Measurements from ENCODE around the gene B3GNT2. TPM values are rescaled to one million over a fixed set of nuclear protein-coding genes. Genes with fewer than 3 reads are reported as not detected.

Gene B3GNT2
- polyA plus RNA-seq, 1 of the 3 experiments (the other 2 are of a cell fraction): 6.3 TPM

DNA sequence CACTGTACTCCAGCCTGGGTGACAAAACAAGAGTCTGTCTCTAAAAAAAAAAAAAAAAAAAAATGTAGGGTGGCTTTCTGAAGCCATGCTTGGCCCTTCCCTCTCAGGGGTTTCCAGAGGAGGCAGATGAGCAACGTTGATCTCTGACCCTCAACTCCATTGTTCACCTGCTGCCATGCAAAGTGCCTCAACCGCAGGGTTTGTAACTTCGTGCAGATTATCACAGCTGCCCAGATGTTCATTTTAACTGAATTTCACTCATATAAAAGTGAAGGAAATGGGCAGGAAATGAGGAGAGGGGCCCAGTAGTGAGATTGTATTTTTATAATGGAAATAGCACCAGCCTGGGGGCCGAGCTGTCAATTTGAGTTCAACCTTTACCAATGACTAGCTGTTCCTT, 14.9 kb upstream of the B3GNT2 start:
- no peaks in the 10 kb centered on the region for H3K9me2 ChIP-seq
- TF ChIP-seq TEAD4 (IDR thresholded peaks at IDR 0.05; ENCODE audit: borderline replicate concordance, insufficient read depth) (no peak), RXRA (IDR thresholded peaks at IDR 0.05; ENCODE audit: borderline replicate concordance, low read depth) (no peak), JUND (IDR thresholded peaks at IDR 0.05) (no peak), SIN3A (IDR thresholded peaks at IDR 0.05; ENCODE audit: borderline replicate concordance, low read depth, low read length) (no peak), ELF1 (IDR thresholded peaks at IDR 0.05) (no peak), EP300 (IDR thresholded peaks at IDR 0.05; ENCODE audit: borderline replicate concordance in 1 of 2, low read depth in 1 of 2, low read length in 1 of 2) (no peak), MEF2A (IDR thresholded peaks at IDR 0.05; ENCODE audit: borderline replicate concordance, low read depth) (no peak)
- TF ChIP-seq, protein P1, sequence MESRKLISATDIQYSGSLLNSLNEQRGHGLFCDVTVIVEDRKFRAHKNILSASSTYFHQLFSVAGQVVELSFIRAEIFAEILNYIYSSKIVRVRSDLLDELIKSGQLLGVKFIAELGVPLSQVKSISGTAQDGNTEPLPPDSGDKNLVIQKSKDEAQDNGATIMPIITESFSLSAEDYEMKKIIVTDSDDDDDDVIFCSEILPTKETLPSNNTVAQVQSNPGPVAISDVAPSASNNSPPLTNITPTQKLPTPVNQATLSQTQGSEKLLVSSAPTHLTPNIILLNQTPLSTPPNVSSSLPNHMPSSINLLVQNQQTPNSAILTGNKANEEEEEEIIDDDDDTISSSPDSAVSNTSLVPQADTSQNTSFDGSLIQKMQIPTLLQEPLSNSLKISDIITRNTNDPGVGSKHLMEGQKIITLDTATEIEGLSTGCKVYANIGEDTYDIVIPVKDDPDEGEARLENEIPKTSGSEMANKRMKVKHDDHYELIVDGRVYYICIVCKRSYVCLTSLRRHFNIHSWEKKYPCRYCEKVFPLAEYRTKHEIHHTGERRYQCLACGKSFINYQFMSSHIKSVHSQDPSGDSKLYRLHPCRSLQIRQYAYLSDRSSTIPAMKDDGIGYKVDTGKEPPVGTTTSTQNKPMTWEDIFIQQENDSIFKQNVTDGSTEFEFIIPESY (IDR thresholded peaks at IDR 0.05; ENCODE audit: borderline replicate concordance, low read depth): no peak
- TF ChIP-seq, protein P2, sequence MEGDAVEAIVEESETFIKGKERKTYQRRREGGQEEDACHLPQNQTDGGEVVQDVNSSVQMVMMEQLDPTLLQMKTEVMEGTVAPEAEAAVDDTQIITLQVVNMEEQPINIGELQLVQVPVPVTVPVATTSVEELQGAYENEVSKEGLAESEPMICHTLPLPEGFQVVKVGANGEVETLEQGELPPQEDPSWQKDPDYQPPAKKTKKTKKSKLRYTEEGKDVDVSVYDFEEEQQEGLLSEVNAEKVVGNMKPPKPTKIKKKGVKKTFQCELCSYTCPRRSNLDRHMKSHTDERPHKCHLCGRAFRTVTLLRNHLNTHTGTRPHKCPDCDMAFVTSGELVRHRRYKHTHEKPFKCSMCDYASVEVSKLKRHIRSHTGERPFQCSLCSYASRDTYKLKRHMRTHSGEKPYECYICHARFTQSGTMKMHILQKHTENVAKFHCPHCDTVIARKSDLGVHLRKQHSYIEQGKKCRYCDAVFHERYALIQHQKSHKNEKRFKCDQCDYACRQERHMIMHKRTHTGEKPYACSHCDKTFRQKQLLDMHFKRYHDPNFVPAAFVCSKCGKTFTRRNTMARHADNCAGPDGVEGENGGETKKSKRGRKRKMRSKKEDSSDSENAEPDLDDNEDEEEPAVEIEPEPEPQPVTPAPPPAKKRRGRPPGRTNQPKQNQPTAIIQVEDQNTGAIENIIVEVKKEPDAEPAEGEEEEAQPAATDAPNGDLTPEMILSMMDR (IDR thresholded peaks at IDR 0.05): no peak
- no peaks in the 10 kb centered on the region for H4K20me1 ChIP-seq (ENCODE audit: insufficient read depth)
- ChIA-PET POLR2A (no interaction called here), CTCF (interaction anchor here (1.4 kb wide), 1 partner anchor 23 kb away, joined by 3 read pairs; no protein-coding TSS in a partner anchor)
- no peaks in the 10 kb centered on the region for H3K27me3 ChIP-seq (ENCODE audit: insufficient read depth)
- H3K36me3 ChIP-seq (replicated peaks in 1 of 2; ENCODE audit: control insufficient read depth in 1 of 2, insufficient read depth in 2 of 2, low read length in 1 of 2): no peaks in the 10 kb centered on the region
- no peak overlapping the region for H3K9ac ChIP-seq
- no peaks in the 10 kb centered on the region for H3K9me3 ChIP-seq
- no peak overlapping the region for H3K27ac ChIP-seq (ENCODE audit: low read depth in 2 of 2, low read length in 1 of 2)
- H3K79me2 ChIP-seq (ENCODE audit: insufficient read depth): no peaks in the 10 kb centered on the region
- H2AFZ ChIP-seq (ENCODE audit: low read depth): no peak overlapping the region
- 73% methylated on average over 4 of the region's 4 CpGs for WGBS (ENCODE audit: low lambda C conversion rate)
- H3F3A ChIP-seq (replicated peaks; ENCODE audit: insufficient read depth): no peaks in the 10 kb centered on the region
- no peak for DNase-seq
- H3K4me3 ChIP-seq (ENCODE audit: low read depth in 2 of 2, low read length in 1 of 2): no peak overlapping the region
- peaks cover 0 to 20% of the 10 kb centered on the region in 2 experiments; a peak in 2 of 4 replicates for H3K4me1 ChIP-seq (ENCODE audit: control insufficient read depth in 1 of 2, insufficient read depth in 2 of 2, low read depth in 1 of 2, low read length in 1 of 2)
- no peak overlapping the region for H3K4me2 ChIP-seq

DNA sequence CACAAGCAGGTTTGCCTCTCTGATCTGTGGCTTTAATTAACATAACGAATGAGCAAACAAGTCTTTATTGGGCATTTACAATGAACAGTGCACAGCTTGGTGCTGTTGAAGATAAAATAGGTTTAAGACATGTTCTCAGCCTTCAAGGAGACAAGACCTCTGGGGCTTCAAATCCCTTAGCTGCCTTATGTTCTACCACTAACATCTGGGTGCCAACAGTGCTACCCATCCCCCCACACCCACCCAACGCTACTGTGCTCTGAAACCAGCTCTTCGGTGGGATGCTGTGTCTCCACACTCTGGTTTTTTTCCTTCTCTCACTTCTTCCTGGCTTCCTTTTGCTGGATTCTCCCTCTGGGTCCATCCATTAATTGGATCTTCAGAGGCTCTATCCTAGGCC, 14.1 kb upstream of the B3GNT2 start:
- Histone ChIP-seq H3K9ac (no peak overlapping the region), H3K27ac (ENCODE audit: low read depth in 2 of 2, low read length in 1 of 2) (no peak overlapping the region), H3K4me3 (ENCODE audit: low read depth in 2 of 2, low read length in 1 of 2) (no peak overlapping the region), H3K9me3 (no peaks in the 10 kb centered on the region), H3K4me1 (ENCODE audit: control insufficient read depth in 1 of 2, insufficient read depth in 2 of 2, low read depth in 1 of 2, low read length in 1 of 2) (peaks cover 0 to 12% of the 10 kb centered on the region in 2 experiments; a peak in 1 of 4 replicates), H2AFZ (ENCODE audit: low read depth) (no peak overlapping the region), H3K9me2 (no peaks in the 10 kb centered on the region), H3K79me2 (ENCODE audit: insufficient read depth) (no peaks in the 10 kb centered on the region), H3K36me3 (replicated peaks in 1 of 2; ENCODE audit: control insufficient read depth in 1 of 2, insufficient read depth in 2 of 2, low read length in 1 of 2) (no peaks in the 10 kb centered on the region), H4K20me1 (ENCODE audit: insufficient read depth) (no peaks in the 10 kb centered on the region), H3K4me2 (no peak overlapping the region), H3K27me3 (ENCODE audit: insufficient read depth) (no peaks in the 10 kb centered on the region), H3F3A (replicated peaks; ENCODE audit: insufficient read depth) (no peaks in the 10 kb centered on the region)
- CTCF ChIA-PET: interaction anchor here (1.4 kb wide), 1 partner anchor 24 kb away, joined by 3 read pairs; no protein-coding TSS in a partner anchor
- no peak for DNase-seq
- POLR2A ChIA-PET: no interaction called here
- TF ChIP-seq, protein P1 (IDR thresholded peaks at IDR 0.05; ENCODE audit: borderline replicate concordance, low read depth): no peak
- TF ChIP-seq SIN3A (IDR thresholded peaks at IDR 0.05; ENCODE audit: borderline replicate concordance, low read depth, low read length) (no peak), POLR2AphosphoS5 (IDR thresholded peaks at IDR 0.05; ENCODE audit: low read depth, low read length) (no peak), MEF2A (IDR thresholded peaks at IDR 0.05; ENCODE audit: borderline replicate concordance, low read depth) (no peak), FOXJ3 (CRISPR knock-in tag; IDR thresholded peaks at IDR 0.05) (no peak), GABPA (IDR thresholded peaks at IDR 0.05; ENCODE audit: low read depth) (no peak), TCF12 (IDR thresholded peaks at IDR 0.05) (no peak), SMC3 (IDR thresholded peaks at IDR 0.05; ENCODE audit: low read depth, low read length) (no peak), FOSL2 (IDR thresholded peaks at IDR 0.05; ENCODE audit: borderline replicate concordance, low read depth) (no peak), FOXM1 (IDR thresholded peaks at IDR 0.05; ENCODE audit: low read depth) (no peak), RXRA (IDR thresholded peaks at IDR 0.05; ENCODE audit: borderline replicate concordance, low read depth) (no peak), RFX5 (IDR thresholded peaks at IDR 0.05; ENCODE audit: low read length) (no peak), TEAD4 (IDR thresholded peaks at IDR 0.05; ENCODE audit: borderline replicate concordance, insufficient read depth) (no peak), JUND (IDR thresholded peaks at IDR 0.05) (no peak)
- TF ChIP-seq, protein P3, sequence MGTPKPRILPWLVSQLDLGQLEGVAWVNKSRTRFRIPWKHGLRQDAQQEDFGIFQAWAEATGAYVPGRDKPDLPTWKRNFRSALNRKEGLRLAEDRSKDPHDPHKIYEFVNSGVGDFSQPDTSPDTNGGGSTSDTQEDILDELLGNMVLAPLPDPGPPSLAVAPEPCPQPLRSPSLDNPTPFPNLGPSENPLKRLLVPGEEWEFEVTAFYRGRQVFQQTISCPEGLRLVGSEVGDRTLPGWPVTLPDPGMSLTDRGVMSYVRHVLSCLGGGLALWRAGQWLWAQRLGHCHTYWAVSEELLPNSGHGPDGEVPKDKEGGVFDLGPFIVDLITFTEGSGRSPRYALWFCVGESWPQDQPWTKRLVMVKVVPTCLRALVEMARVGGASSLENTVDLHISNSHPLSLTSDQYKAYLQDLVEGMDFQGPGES (IDR thresholded peaks at IDR 0.05; ENCODE audit: low read depth, low read length): no peak
- 75% methylated on average over 3 of the region's 3 CpGs for WGBS (ENCODE audit: low lambda C conversion rate)
